GM19239 (cell line): Measurements from ENCODE around the gene RAB15.

Experiments used
- DNase-seq: peaks from one replicate; pipeline ENCODE4 v3.0.0; 2011; ENCODE audit warnings: low spot score; ENCODE audit not compliant: insufficient read length
- FAIRE-seq: peaks from 2 replicates; lab custom pipeline; 2011; peaks lifted over from hg19 to GRCh38; lab: Jason Lieb, UNC

Gene RAB15

GRCh38 chr14:64992328-64992885, 20.3 kb upstream of the RAB15 start:
- FAIRE-seq (no peak), DNase-seq (no peak)

DNA sequence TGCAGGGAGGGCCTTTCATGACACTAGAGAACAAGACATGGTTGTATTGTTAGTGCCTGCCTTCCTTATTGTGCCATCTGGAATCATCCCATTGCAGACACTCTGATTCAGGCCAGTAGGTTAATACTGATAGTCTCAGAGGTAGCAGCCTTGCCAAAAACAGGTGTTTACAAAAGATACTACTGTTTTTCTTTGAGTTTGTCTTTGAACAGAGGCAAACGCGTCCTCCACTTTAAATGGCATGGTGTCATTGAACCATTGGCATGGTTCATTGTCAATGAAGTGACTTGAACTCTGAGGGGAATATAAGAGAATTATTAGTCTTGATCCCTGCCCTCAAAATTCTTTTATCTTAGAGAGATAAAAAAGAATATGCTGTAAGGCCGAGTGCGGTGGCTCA, 18.8 kb upstream of the RAB15 start:
- FAIRE-seq: no peak

DNA sequence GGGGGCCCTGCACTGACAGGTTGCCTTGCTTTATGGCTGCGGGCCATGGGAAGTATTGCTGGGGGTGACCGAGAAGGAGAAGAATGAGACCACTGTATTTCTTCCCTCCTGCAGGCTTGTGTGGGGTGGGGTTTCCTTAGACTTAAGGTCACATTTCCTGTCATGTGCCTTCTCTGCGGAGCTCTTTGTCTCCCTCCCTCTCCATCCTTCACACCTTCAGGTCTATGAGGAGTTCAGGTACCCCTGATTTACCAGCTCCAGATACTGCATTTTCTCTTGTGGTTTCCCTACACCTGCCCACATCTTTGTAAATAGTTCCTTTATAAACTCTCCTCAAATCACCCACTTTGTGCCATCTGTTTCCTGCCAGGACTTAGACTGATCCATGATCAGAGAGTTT, 18.2 kb upstream of the RAB15 start:
- DNase-seq (no peak), FAIRE-seq (no peak)

More for the DNA sequence above, 18.8 kb upstream of the RAB15 start:
- DNase-seq: no peak

- DNase-seq: no peak
- FAIRE-seq: no peak
Measured at GRCh38 chr14:64987438-64987767, 15.3 kb upstream of the RAB15 start.

DNA sequence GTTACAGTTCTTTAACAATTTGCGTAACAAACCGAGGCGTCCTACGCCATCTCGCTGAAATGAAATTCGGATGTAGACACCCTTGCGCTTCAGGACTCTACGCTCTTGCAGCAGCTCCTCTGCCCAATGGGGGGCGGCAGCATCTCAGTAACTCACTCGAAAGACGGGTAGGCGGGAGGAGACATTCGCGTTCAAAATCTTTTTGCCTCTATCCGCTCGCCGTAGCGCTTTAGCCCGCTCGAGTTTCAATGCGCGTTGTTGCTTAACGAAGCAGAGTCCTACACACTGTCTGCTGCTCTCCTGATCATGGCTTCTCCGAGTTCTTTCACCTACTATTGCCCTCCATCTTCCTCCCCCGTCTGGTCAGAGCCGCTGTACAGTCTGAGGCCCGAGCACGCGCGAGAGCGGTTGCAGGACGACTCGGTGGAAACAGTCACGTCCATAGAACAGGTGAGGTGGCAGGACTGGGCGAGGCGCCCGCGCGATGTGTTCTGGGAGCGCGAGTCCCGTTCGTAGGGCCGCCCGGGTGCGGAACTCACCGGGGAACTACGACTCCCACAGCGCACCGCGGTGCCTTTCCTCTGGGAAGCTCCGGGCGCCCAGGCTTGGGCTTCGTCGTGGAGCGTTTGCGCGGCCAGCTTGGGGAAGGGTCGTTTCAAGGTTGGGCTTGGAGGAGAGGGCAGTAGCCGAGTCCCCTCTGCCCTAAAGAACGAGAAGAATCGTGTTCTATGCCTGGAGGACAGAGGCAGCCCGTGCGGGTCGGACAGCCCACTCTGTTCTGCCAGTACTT, 14.7 kb upstream of the RAB15 start, which contains the start of gene FNTB:
FNTB (plus strand) TSS at position 248 of the 790 bp plus-strand sequence; CDS start at position 307, 59 bp downstream.
- FAIRE-seq (peak; percentile 98), DNase-seq (peak; percentile 84)

- FAIRE-seq: no peak
- no peak for DNase-seq
Measured at GRCh38 chr14:64983439-64984310, 11.5 kb upstream of the RAB15 start.

- no peak for FAIRE-seq
- DNase-seq: no peak
Measured at GRCh38 chr14:64979336-64980074, 7.4 kb upstream of the RAB15 start.

GRCh38 chr14:64974563-64974962, 2.4 kb upstream of the RAB15 start:
- FAIRE-seq (no peak), DNase-seq (no peak)

- DNase-seq (no peak), FAIRE-seq (no peak)
Measured at GRCh38 chr14:64973826-64974225, 1.7 kb upstream of the RAB15 start.

DNA sequence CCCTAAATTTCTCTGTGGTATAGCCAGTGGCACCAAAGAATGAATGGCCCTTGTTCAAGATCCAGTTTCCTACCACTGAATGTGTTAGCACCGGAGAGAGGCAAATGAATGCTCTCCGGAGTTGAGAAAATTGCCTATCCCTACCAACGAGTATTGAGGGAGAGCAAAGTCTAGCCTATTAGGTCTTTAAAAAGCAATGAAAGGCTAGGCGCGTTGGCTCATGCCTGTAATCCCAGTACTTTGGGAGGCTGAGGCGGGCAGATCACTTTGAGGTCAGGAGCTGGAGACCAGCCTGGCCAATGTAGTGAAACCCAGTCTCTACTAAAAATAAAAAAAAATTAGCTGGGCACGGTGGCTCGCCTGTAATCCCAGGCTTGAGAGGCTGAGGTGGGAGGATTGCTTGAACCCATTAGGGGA, 898 bp upstream of the RAB15 start:
- DNase-seq: no peak
- FAIRE-seq: no peak

- no peak for DNase-seq
- FAIRE-seq: no peak
Measured at GRCh38 chr14:64971491-64971942, 619 bp downstream of the RAB15 start.

- DNase-seq (no peak), FAIRE-seq (no peak)
Measured at GRCh38 chr14:64970776-64971477, 1.2 kb downstream of the RAB15 start.

DNA sequence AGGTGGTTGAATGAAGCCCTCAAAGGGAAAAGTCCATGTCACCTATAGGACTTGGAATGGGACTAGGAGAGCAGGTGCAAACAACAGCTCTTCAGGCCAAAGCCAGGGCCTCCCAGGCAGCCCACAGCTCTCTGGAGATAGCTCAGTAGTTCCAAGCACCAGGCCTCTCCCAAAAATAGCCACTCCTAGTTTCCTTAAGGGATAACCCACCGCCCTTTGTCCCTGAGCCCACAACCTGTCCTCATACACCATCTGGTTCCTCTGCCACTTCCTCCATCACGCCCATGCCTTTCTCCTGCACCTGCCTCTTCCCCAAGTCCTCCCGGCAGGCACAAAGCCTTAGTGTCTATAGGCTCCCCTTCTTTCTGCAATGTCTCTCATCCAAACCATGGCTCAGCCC, 2.1 kb downstream of the RAB15 start:
- no peak for DNase-seq
- FAIRE-seq: no peak

DNA sequence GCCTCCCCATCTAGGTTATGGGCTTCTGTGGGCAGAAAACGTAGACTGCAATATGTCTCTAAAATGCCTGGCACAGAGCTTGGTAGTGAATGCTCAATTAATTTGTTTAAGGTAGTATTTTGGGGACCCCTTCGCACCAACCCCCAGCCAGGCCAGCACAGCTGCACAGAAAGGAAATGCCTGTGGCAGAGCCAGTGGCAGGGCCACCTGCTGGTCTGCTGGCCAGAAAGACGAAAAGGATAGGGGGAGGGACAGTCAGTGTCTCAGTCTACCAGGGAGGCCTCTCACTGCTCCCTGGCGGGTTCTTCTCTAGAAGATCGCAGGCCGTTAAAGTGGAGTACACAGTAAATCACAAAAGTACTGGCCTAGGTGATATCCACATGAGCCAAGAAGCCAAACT, 3.5 kb downstream of the RAB15 start:
- no peak for DNase-seq

GRCh38 chr14:64968167-64968566, 4.0 kb downstream of the RAB15 start:
- FAIRE-seq: no peak
- DNase-seq: no peak

More for the DNA sequence above, 3.5 kb downstream of the RAB15 start:
- FAIRE-seq: no peak

DNA sequence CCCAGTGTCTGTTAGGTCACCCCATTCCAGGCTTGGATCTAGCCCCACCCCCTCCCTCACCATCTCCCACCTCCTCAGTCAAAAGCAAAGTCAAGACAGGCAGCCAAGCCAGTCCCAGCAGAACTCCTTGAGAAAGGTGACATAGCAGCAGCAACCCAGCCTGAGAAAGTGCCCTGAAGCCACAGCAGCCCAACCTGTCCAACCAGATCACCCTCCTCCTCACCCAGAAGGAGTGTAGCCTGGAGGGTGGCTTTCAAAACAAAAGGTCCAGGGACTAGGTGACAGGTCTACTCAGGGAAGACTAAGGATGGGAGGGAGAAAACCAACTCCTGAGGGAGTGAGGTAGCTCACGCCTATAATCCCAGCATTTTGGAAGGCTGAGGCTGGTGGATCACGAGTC, 5.2 kb downstream of the RAB15 start:
- DNase-seq: no peak

DNA sequence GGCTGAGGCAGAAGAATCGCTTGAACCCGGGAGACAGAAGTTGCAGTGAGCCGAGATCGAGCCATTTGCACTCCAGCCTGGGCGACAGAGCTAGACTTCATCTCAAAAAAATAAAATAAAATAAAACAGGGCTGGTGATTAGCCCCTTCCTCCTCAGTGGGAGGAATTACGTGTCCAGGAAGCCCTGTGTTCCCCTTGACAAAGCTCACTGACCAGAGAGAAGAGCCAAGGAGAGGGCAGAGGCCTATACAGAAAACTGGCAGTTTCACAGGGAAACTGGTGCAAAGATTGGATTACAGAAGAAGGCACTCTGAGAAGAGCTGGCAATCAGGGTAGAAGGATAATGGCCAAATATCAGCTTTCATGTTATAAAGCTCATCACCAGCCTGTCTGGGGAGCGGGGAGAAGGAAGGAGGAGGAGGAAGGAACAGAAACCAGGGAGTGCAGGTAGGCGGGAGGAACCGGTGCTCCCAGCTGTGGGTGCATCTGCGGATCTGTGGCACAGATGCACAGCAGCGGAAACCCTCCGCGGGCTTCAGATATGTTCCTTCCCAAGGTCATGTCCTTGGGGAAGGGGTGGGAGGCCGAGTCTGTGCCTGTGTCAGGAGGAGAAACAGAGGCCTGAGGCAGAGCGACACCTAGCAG, 6.7 kb downstream of the RAB15 start:
- FAIRE-seq (no peak), DNase-seq (no peak)

More for the DNA sequence above, 5.2 kb downstream of the RAB15 start:
- no peak for FAIRE-seq

GRCh38 chr14:64963611-64964010, 8.5 kb downstream of the RAB15 start:
- DNase-seq (no peak), FAIRE-seq (no peak)

DNA sequence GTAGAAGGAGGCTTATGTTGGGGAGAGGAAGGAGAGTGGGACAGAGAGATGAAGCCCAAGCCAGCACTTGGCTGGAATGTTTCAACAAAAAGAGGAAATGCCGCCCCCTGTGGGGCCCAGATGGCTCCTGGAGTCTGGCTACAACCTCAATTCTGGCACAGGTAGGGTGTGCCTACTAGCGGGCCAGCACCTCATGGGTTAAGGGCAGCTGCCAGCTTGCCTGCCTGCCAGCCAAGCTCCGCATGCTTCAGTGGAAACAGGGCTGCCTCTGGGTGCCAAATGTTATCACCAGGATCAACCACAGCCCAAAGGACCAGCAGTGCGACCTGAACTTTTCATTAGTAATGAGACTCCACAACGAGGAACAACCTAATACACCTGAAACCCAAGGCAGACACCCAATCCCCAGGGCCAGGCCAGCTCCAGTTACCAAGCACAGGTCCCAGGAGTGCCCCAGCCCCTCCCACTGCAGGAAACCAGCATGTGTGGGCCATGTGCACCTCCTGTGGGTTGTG, 11.3 kb downstream of the RAB15 start:
- DNase-seq (no peak), FAIRE-seq (no peak)
